ENCODE results near the gene DEUP1.
"Not testable (repeated sequence)": the region's sequence is repeated elsewhere in the genome, so short reads cannot be mapped to it uniquely, and the experiment has no call there.

DEUP1 gene

GRCh38 chr11:93396316-93396715 lies 65.8 kb downstream of the DEUP1 start:
- no peak for TF ChIP-seq CTCF (IDR thresholded peaks at IDR 0.05; ENCODE audit: low read depth, low read length, missing control alignments)
- H3K27me3 ChIP-seq (replicated peaks), result no peaks in the 10 kb centered on the region
- DNase-seq, result peak; percentile 1
- in situ Hi-C loops (cut with HindIII; ENCODE audit: low pct_ligation_motif_present, low sequenced_read_pairs), result no loop called here
- H3K36me3 ChIP-seq (replicated peaks), result no peaks in the 10 kb centered on the region
- H3K4me3 ChIP-seq (ENCODE audit: low read depth, low read length), result no peak overlapping the region
- no peak overlapping the region for H3K27ac ChIP-seq

- H3K27ac ChIP-seq, result no peak overlapping the region
- in situ Hi-C loops (cut with HindIII; ENCODE audit: low pct_ligation_motif_present, low sequenced_read_pairs), result no loop called here
- no peak for TF ChIP-seq CTCF (IDR thresholded peaks at IDR 0.05; ENCODE audit: low read depth, low read length, missing control alignments)
- DNase-seq, result no peak
- no peaks in the 10 kb centered on the region for H3K36me3 ChIP-seq (replicated peaks)
- no peak overlapping the region for H3K4me3 ChIP-seq (ENCODE audit: low read depth, low read length)
- no peaks in the 10 kb centered on the region for H3K27me3 ChIP-seq (replicated peaks)
Measured at GRCh38 chr11:93403930-93404329, 73.4 kb downstream of the DEUP1 start.

- no peak for DNase-seq
- Histone ChIP-seq H3K4me3 (ENCODE audit: low read depth, low read length) (no peak overlapping the region), H3K27ac (no peak overlapping the region), H3K36me3 (replicated peaks) (no peaks in the 10 kb centered on the region), H3K27me3 (replicated peaks) (no peaks in the 10 kb centered on the region)
- no peak for TF ChIP-seq CTCF (IDR thresholded peaks at IDR 0.05; ENCODE audit: low read depth, low read length, missing control alignments)
- in situ Hi-C loops (cut with HindIII; ENCODE audit: low pct_ligation_motif_present, low sequenced_read_pairs), result no loop called here
Measured at GRCh38 chr11:93407777-93408401, 77.3 kb downstream of the DEUP1 start.

DNA sequence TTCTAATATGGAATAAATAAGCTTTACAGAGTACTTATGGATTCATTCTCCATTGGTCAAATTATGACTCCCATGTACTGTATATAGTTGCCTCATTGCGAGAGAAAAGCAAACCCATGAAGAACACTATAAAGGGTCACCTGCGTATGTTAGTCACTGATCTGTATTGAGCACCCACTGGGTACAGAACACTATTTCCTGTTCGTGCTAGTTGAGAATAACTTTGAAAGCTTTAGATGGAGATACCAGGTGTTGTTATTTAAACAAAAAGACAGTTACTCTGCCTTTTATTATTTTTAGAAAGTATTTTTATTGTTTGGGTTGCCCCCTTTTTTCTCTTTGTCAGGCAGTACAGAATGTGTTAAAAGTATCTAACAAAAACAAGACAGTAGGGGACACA lies 79.9 kb downstream of the DEUP1 start:
- in situ Hi-C loops (cut with HindIII; ENCODE audit: low pct_ligation_motif_present, low sequenced_read_pairs), result no loop called here
- Histone ChIP-seq H3K27ac (no peak overlapping the region), H3K27me3 (replicated peaks) (no peaks in the 10 kb centered on the region), H3K4me3 (ENCODE audit: low read depth, low read length) (no peak overlapping the region), H3K36me3 (replicated peaks) (no peaks in the 10 kb centered on the region)
- DNase-seq, result no peak
- TF ChIP-seq CTCF (IDR thresholded peaks at IDR 0.05; ENCODE audit: low read depth, low read length, missing control alignments), result no peak

- Histone ChIP-seq H3K27me3 (replicated peaks) (no peaks in the 10 kb centered on the region), H3K27ac (no peak overlapping the region), H3K4me3 (ENCODE audit: low read depth, low read length) (no peak overlapping the region), H3K36me3 (replicated peaks) (no peaks in the 10 kb centered on the region)
- in situ Hi-C loops (cut with HindIII; ENCODE audit: low pct_ligation_motif_present, low sequenced_read_pairs), result no loop called here
- no peak for TF ChIP-seq CTCF (IDR thresholded peaks at IDR 0.05; ENCODE audit: low read depth, low read length, missing control alignments)
- no peak for DNase-seq
Measured at GRCh38 chr11:93411705-93412104, 81.2 kb downstream of the DEUP1 start.

GRCh38 chr11:93432247-93432646 lies 101.7 kb downstream of the DEUP1 start:
- in situ Hi-C loops (cut with HindIII; ENCODE audit: low pct_ligation_motif_present, low sequenced_read_pairs), result no loop called here
- H3K27ac ChIP-seq, result no peak overlapping the region
- no peak for TF ChIP-seq CTCF (IDR thresholded peaks at IDR 0.05; ENCODE audit: low read depth, low read length, missing control alignments)
- no peak for DNase-seq
- H3K27me3 ChIP-seq (replicated peaks), result no peaks in the 10 kb centered on the region
- no peak overlapping the region for H3K4me3 ChIP-seq (ENCODE audit: low read depth, low read length)
- H3K36me3 ChIP-seq (replicated peaks), result no peaks in the 10 kb centered on the region

DNA sequence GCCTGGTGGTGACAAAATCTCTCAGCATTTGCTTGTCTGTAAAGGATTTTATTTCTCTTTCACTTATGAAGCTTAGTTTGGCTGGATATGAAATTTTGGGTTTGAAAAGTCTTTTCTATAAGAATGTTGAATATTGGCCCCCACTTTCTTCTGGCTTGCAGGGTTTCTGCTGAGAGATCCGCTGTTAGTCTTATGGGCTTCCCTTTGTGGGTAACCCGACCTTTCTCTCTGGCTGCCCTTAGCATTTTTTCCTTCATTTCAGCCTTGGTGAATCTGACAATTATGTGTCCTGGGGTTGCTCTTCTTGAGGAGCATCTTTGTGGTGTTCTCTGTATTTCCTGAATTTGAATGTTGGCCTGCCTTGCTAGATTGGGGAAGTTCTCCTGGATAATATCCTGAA lies 112.7 kb downstream of the DEUP1 start:
- in situ Hi-C loops (cut with HindIII; ENCODE audit: low pct_ligation_motif_present, low sequenced_read_pairs); H3K36me3 ChIP-seq (replicated peaks); H3K27ac ChIP-seq; H3K27me3 ChIP-seq (replicated peaks); DNase-seq; H3K4me3 ChIP-seq (ENCODE audit: low read depth, low read length): not testable (repeated sequence)
